Measurements from ENCODE around the gene TLR5.

The TLR5 gene

GRCh38 chr1:223106856-223107255 lies 36.2 kb downstream of the TLR5 start:
- DNase-seq = peak; percentile 13

- no peak for DNase-seq
Measured at GRCh38 chr1:223105568-223105967, 37.5 kb downstream of the TLR5 start.

- DNase-seq = peak; percentile 8
Measured at GRCh38 chr1:223102797-223103533, 40.1 kb downstream of the TLR5 start.

GRCh38 chr1:223097713-223098112 lies 45.3 kb downstream of the TLR5 start:
- no peak for DNase-seq

GRCh38 chr1:223095870-223096269 lies 47.2 kb downstream of the TLR5 start:
- no peak for DNase-seq

- DNase-seq = no peak
Measured at GRCh38 chr1:223091896-223092295, 51.2 kb downstream of the TLR5 start.

GRCh38 chr1:223089250-223089649 lies 53.8 kb downstream of the TLR5 start:
- DNase-seq = no peak

- no peak for DNase-seq
Measured at GRCh38 chr1:223088713-223089240, 54.3 kb downstream of the TLR5 start.

- no peak for DNase-seq
Measured at GRCh38 chr1:223087291-223088255, 55.5 kb downstream of the TLR5 start.

- no peak for DNase-seq
Measured at GRCh38 chr1:223084464-223084866, 58.6 kb downstream of the TLR5 start.

GRCh38 chr1:223083831-223084230 lies 59.2 kb downstream of the TLR5 start:
- no peak for DNase-seq

GRCh38 chr1:223082914-223083313 lies 60.1 kb downstream of the TLR5 start:
- no peak for DNase-seq

GRCh38 chr1:223081181-223081994 lies 61.7 kb downstream of the TLR5 start:
- DNase-seq = peak; percentile 96

- no peak for DNase-seq
Measured at GRCh38 chr1:223079498-223079897, 63.5 kb downstream of the TLR5 start.

GRCh38 chr1:223077247-223077833 lies 65.7 kb downstream of the TLR5 start:
- no peak for DNase-seq

- DNase-seq = no peak
Measured at GRCh38 chr1:223076362-223076761, 66.7 kb downstream of the TLR5 start.

GRCh38 chr1:223075834-223076233 lies 67.2 kb downstream of the TLR5 start:
- no peak for DNase-seq

- DNase-seq = no peak
Measured at GRCh38 chr1:223074445-223075300, 68.4 kb downstream of the TLR5 start.

- no peak for DNase-seq
Measured at GRCh38 chr1:223068900-223069665, 74.0 kb downstream of the TLR5 start.

GRCh38 chr1:223067914-223068313 lies 75.1 kb downstream of the TLR5 start:
- no peak for DNase-seq

- no peak for DNase-seq
Measured at GRCh38 chr1:223066415-223066814, 76.6 kb downstream of the TLR5 start.

All from NCI-H1436 (cell line).